Ramos (cell line): ENCODE results near the gene BRD3.

Experiments
- in situ Hi-C: fragments of 300-500 bp; cut with MboI; formaldehyde crosslinking; loops from one replicate; pipeline ENCODE4 v1.14.3; 2022; ENCODE audit warnings: low sequenced_read_pairs; ENCODE audit not compliant: unreplicated experiment

Gene BRD3

DNA sequence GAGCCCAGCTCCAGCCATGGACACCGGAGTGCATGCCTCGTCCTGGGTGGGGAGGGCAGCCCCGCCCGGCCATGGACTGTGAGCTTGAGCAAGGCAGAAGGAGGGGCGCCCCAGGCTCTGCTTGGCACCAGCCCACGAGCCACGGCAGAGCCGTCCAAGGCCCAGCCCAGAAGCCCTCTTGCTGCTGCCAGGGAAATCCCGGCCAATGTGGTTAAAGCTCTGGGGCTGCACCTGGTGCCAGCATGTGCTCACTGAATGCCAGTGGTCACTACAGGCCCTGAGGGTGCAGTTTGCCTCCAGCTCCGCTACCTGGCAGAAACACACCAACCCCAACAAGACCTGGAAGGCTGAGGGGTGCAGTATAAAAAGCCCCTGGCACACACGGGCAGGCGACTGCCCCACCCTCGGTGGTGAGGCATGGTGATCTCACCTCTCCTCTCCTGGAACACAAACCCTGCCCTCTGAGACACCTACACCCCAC is 11.8 kb downstream of the BRD3 start:
- in situ Hi-C loops, result no loop called here

DNA sequence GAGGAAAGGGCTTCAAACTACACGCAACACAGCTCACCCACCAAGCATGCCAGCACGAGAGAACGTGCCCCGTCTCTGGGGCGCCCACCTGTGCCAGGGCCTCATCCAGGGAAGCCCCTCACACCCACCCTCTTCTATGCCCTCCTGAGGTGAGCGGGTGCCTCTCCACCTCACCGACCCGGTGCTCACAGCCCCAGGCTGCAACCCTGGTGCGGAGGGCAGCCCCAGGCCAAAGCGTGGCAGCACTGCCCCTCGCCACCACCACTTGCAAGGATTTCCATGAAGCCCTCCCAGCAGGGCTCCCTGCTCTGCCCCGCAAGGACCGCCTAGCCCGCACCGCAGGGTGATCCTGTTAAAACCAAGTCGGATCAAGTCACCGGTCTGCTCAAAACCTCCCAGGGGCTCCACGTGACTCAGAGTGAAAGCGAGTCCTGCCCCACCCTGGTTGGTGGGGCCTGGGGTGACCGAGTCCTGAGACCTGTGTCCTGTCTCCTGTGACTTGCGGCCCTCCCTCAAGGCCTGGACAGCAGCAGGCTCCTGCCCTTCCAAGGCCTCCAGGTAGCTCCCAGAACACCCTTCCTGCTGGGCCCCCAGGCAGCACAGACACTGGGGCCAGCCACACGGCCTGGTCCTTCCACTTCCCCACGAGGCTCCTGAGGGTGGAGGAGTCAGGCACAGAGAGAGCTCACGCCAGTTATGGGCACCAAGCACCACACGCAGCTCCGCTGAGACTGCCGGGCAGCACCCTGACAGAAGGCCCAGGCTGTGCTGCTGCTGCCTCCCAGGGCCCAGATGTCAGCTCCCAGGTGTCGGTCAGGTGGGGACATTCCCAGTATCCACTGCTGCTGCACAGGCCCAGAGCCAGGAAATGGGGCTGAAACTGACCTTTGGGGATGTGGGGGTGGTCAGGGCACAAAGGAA is 12.7 kb downstream of the BRD3 start:
- in situ Hi-C loops, result no loop called here

- in situ Hi-C loops, result no loop called here
Observed at GRCh38 chr9:134053941-134054761, 13.7 kb downstream of the BRD3 start.

GRCh38 chr9:134053401-134053871 is 14.4 kb downstream of the BRD3 start:
- in situ Hi-C loops, result no loop called here

DNA sequence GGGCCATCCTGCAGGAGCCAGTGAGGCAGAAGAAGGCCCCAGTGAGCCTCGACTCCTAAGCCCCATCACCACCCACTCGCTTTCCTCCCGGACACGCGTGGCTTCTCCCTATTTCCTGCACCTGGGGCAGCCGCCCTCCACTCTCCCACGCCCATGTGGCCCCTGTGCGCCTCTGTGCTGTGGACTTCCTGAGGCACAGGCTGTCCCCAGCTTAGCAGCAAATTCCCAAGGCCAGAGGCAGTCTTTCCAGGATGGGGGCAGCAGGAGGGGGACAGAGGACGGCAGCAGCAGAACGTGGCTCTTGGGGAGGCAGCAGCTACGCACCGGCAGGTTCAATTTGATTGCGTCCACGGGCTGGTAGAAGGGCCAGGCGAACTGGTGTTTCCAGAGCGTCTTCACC is 14.9 kb downstream of the BRD3 start:
- in situ Hi-C loops, result no loop called here

- in situ Hi-C loops, result no loop called here
Observed at GRCh38 chr9:134052491-134052890, 15.3 kb downstream of the BRD3 start.

GRCh38 chr9:134051319-134051718 is 16.5 kb downstream of the BRD3 start:
- in situ Hi-C loops, result no loop called here

GRCh38 chr9:134050726-134051125 is 17.1 kb downstream of the BRD3 start:
- in situ Hi-C loops, result no loop called here

- in situ Hi-C loops, result no loop called here
Observed at GRCh38 chr9:134049772-134050588, 17.8 kb downstream of the BRD3 start.

- in situ Hi-C loops, result no loop called here
Observed at GRCh38 chr9:134049236-134049635, 18.6 kb downstream of the BRD3 start.

DNA sequence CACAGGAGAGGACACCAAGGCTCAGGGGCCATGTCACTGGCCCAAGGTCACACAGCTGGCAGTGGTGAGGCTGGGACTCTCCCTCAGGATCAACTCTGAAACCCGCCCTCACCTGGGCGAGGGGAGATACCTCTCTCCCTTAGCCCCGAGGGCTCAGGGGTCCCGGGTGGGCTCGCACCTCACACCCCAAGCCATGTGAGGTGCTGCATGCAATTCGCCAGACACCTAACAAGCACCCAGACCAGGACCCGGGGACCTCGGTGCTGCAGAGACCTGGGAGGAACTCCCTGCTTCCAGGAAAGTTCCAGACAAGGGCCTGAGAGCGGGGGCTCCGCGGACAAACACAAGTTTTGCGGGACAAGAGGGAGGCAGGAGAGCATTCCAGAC is 19.3 kb downstream of the BRD3 start:
- in situ Hi-C loops, result no loop called here

DNA sequence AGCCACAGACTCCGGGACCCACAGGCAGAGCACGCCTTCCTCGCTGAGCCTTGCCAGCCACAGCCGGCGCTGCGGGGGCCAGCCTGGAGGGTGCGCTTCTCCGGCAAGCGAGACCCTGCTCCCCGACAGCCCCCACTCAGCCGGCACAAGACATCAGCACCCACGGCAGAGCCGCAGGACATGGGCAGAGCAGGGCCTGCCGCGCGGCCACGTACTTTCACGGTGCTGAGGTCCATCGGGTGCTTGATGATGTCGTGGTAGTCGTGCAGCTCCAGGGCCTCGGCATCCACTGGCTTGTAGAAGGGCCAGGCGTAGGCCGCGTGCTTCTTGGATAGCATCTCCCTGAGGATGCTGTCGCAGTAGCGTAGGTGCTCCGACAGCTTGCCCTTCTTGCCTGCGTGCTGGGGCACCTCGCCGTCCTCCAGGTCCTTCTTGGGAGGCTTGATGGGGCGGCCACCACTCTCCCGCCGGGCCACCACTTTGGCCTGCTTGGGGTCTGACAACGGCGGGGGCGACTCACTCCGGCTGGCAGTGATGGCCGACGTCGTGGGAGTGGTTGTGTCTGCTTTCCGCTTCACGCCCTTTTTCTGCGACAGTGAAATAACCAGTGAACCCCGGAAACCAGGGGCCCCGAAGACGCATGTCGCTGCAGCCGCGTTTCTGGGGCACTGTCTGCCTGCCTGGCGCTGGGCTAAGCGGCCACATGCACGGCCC is 19.8 kb downstream of the BRD3 start:
- in situ Hi-C loops, result no loop called here

DNA sequence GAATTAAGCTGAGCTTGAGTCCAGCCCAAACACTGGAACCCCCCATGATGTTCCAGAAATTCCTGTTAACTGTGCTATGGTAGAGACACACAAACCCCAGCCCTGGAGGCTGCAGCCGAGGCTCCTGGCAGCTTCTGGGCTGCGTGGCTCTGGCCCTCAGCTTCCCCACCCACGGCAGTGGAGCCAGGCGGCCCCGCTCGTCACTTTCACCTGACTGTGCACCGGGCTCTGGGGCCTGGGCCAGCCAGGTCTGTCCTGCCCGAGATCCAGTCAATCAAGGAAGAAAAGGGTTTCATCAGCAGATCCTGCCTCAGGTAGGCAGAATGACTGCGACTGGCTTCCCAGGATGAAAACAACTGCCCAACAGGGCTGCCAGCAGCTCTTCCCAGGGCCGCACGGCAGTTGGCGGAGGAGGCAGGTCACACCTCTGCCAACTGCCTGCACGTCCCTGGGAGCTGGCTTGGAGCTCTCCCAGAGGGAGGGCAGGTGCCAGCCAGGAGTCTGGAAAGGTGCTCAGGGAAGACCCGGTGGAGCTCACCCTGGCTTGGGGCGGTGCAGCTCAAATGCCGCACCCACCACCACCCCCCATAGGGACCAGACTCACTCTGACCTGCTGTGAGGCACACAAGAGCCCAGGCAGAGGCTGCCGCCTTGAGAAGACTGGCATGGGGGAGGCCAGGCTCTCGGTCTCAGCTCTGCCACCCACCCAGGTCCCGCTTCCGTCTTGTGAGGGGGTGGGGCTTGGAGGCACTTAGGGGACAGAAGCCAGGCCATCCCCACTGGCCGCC is 20.7 kb downstream of the BRD3 start:
- in situ Hi-C loops, result no loop called here

DNA sequence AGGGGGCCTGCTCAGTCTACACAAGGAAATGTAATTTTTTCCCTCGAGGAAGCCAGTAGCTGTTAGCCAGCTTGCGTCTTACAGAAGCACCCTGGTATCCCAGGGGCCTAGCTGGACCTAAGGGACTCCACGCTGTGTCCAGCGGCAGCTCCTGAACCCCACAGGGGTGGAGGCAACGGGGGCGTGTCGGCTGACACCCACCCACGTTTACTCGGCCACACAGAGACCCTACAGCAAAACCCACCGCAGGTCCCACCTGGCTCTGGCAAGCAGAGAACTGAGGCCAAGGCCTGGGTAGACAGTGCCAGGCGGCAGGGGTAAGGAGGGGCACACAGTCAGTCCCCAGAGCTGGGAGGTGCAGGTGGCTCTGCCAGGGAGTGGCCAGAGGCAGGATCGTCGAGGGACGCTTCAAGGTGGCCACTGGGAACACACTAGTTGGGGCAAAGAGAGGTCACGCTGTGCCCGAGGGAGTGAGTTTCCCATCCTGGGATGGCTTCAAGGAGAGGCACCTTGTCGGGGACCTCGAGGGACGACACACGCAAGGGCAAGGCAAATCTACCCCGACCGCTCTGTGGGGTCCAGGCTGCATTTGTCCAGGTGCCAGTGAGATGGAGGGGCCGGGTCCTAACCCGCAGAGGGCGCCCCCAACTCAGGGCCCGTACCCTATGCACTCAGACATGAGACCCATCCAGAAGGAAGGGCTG is 21.8 kb downstream of the BRD3 start:
- in situ Hi-C loops, result no loop called here

DNA sequence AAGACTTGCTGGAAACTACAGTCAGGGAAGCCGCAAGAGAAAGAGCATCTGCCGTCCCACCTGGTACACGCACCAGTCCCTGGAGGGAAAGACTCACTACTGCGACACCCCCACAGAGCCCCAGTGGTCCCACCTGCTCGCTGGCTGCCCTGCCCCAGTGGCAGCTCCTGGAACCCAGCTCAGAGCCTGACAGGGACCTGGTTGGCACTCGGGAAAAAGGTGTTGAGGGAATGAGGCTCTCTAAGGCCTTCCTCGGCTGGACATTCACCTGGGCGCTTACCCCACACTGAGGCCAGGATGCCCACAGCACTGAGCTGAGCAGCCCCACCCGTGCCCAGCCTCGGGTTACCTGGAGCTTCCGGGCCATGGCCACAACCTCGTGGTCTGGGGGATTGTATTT is 22.9 kb downstream of the BRD3 start:
- in situ Hi-C loops, result no loop called here

GRCh38 chr9:134043531-134043988 is 24.3 kb downstream of the BRD3 start:
- in situ Hi-C loops, result no loop called here

DNA sequence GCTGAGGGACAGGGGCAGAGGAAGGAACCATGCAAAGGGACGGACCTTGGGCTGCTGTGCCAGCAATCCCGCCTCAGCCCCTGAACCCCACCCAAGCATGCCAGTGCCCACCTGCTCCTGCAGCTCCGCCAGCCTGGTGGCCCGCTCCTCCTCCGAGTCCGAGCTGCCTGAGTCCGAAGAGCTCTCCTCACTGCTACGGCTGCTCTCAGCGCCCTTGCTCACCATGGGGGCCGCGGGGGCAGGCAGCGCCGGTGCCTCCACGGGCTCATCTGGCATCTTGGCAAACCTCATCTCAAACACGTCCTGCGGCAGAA is 26.2 kb downstream of the BRD3 start:
- in situ Hi-C loops, result no loop called here
